Stimulated activated CD8-positive, alpha-beta memory T cell treated with anti-CD3 and anti-CD28 coated beads, Interleukin-15, amount 100 ng/mL, for 4 hours (primary cell): ENCODE data around the gene PRRG2.

Experiments used
- DNase-seq, 2 donors: peaks; one replicate each; pipeline ENCODE4 v3.0.0-alpha.2; 2020; ENCODE audit warnings: low read depth in 2 of 2

PRRG2 gene

DNA sequence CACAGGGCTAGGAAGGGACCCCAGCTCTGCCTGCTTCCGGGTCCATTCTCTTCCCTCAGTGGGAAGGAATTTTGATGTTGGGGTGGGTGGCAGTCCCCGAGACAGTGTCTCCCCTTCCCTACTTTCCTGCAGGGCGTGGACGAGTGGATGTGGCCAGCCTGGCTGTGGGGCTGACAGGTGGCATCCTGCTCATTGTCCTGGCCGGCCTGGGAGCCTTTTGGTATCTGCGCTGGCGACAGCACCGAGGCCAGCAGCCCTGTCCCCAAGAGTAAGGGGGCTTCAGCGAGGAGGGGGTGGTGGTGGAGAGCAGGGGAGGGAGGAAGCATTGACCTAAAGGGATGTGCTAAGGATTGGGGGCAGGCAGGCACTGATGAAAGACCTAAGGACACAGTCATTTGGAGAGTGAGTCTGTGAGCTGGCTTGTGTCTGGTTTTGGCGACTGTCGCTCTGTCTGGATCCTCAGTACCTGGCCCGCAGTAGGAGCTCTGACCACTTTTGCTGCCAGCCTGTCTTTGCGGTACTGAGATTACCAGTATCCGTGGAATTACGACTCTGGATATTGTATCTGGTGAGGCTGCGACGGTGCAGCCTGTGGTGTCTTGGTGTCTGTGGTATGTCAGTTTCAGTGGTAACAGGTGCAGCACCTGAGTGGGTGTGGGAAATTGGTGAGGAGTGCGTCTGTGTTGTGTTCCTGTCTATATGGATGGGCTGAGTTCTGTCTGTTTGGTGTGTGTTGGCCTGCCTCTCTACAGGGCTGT, 7.4 kb downstream of the PRRG2 start:
- DNase-seq, result peak in 1 of 2 donors; percentile 21

DNA sequence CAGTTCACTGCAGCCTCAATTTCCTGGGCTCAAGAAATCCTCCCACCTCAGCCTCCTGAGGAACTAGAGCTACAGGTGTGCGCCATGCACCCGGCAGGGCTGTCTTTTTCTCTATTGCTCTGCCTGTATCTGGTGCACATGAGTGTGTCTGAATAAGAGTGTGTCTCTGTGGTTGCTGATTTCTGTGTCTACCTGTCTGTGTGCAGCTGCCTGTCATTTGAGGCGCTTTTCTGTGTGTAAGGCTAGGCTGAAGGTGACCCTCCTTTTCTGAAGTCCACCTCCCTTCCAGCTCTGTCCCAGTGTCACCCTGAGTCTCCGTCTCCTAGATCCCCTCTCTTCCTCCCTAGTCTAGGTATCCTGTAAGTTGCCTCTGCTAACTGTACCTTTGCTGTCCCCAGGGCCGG, 8.4 kb downstream of the PRRG2 start:
- no peak for DNase-seq

DNA sequence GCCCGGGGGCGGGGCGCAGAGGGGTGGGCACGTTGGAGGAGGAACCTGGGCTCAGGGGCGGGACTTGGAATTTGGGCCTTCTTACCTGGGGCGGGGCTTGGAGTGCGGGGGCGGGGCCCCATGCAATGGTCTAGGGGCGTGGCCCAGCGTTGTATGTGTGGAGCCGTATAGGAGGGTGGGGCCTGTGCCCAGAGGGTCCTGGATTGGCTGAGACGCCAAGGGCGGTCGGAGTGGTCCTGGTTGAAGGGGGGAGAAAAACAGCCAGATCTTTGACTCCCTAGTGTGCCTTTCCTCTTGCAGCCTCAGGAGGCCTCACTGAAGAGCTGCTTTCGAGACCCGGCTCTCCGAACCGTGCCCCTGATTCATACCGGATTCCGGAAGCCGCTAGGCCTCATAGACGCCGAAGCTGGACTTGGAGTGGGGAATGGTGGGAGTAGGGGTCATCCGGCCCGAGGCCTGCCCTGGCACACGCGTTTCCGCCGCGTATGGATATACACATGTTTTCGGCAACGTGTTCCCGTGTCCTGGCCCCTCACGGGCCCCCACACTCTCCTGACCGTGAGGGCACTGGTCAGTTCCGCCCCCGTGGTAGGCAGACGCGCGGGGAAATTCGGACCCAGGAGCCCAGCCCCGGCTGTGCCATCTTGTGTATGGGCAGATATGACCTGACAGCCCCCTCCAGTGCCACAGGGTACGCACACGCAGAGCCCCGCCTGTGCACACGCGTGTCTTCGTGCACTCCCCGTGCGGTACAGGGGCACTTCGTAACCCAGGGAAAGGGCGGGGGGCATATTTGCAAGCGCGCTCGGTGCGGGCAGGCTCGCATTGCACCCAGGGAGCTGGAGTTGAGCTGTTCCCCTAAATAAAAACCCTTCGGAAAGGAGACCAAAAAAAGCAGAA, 9.2 kb downstream of the PRRG2 start:
- peak; percentile 81 to 88 for DNase-seq

DNA sequence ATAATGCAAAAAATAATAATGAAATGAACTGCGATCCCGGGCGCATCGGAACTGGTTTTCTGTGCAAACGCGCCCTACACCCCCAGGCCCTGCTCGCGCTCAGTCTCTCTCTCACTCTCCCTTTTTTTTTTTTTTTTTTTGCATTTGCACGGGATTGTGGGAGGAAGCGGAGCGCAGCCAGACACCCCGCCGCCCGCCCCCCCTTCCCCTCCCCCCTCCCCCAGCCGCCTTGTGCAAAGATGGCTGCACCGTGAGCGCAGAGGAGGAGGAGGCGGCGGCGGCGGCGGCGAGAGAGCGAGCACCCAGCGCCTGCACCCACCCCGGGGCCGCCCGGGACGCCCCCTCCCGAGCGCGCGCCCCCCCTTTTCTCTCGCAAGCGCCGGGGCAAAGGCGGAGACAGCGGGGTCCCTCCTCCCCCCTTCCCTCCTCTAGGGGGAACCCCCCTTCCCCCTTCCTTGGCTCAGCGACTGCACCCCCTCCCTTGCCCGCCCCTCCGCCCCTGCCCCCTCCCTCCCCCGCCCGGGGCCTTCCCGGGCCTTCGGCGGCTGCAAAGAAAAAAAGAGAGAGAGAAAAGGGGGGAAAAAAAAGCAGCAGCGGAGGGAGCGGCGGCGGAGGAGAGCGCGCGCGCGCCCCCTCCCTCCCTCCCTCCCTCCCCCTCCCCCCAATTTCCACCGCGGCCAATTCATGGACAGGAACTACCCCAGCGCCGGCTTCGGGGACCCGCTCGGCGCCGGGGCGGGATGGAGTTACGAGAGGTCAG, 10.0 kb downstream of the PRRG2 start, which contains the start of gene PRR12:
TSS of gene PRR12 (plus strand) at position 212 of the 760 bp plus-strand sequence. CDS start at position 685, 473 bp downstream.
- peak; percentile 34 to 60 for DNase-seq

DNA sequence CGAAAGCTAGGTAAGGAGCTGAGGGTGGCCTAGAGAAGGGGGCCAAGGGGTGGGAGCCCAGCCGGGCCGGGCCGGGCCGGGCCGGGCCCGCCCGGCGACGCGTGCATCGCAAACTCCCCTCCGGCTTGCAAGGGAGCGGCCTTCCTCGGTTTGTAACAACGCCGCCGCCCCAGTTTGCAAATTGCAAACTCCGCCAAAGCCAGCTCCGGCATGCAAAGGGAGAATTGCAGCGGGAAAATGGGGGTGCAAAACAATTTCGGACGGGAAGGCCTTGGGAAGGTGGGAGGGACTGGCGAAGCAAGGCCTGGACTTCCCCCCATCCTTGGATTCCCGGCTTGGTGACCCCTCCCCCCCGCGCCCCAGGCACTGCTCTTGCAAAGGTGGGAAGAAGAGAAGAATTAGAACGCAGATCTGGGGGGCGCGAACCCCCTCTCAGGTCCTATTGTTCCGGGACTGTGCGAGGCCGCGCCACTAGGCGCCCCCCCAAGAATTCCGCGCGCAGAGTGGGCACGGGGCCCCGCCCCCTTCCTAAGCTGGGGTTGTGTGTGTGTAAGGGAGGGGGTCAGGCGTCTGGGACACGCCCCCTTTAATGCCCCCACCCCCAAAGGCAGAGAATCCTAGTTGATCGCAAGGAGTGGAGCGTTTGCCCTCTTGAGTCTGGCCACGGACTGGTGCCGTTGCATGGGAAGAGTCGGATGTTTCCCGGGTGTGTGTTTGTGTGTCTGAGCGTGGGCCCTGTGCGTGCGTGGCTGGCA, 10.8 kb downstream of the PRRG2 start:
- no peak for DNase-seq

DNA sequence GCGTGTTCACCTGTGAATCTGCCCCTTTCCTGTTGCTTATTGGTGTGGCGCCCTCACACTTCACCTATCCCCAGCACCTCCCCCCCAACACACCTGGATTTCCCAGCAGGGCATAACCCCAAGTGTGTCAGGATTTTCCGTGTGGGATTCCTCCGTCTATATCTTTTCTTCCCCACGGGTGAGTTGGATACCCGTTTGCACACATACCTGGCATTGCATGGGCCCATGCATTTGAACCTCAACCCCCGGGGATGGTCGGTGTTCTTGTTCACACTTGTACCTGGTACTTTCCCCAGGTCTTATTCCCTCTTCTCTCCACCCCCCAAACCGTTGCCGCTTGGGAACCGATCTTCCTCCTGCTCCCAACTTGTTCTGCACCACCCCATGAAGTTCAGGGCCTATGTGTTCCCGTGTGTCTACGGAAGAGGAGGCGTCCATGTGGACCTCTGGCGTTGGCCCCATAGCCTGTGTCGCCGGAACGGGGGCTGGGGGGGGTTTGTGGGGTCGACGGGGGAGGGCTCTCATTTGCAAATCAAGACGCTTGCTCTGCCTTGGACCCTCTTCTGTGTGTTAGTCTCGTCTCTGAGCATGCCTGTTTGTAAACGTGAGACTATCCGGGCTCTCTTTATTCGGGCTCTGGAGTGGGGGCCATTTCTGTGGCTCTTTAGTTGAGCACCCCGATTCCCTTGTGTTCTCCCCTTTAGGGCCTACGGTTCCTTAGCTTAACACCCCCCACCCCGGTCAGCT, 11.5 kb downstream of the PRRG2 start:
- DNase-seq, result no peak

DNA sequence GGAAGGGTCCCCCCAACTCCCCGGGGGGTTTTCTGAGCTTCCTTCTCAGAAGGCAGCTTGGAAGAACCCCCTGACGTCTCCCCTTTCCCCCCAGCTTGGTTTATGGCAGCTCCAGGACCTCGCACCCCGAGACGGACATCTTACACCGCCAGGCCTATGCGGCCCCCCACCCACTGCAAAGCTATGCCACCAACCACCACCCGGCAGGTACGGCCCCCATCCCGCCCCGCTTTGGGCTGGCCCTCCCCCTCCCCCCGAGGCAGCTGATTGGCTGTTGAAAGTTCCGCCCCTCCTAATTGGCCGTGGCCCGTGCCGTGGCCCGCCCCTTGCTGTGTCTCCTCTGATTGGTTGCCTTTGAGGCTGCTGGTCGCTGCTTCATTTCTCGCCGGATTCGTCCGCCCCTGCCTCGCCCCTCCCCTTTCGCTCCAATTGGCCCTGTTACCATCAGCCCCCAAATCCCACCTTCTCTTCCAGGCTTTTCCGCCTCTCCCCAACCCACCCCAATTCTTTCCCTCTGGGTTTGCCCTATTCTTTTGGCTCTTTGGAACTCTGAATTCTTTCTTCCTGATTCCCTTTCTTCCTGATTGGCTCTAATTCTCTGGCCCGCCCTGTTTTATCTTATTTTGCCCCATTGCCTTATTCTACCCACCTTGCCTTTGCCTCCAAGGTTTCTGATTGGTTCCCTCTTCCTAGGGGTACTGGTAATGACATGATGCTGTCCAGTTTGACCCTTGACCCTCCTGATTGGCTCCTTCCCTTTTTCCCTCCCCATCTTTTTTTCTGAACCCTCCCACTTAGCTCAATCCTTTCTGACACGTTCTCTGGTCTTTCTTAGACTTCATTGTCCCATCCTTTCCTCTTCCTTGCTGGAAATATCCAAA, 12.4 kb downstream of the PRRG2 start:
- DNase-seq, result peak; percentile 77 to 89

DNA sequence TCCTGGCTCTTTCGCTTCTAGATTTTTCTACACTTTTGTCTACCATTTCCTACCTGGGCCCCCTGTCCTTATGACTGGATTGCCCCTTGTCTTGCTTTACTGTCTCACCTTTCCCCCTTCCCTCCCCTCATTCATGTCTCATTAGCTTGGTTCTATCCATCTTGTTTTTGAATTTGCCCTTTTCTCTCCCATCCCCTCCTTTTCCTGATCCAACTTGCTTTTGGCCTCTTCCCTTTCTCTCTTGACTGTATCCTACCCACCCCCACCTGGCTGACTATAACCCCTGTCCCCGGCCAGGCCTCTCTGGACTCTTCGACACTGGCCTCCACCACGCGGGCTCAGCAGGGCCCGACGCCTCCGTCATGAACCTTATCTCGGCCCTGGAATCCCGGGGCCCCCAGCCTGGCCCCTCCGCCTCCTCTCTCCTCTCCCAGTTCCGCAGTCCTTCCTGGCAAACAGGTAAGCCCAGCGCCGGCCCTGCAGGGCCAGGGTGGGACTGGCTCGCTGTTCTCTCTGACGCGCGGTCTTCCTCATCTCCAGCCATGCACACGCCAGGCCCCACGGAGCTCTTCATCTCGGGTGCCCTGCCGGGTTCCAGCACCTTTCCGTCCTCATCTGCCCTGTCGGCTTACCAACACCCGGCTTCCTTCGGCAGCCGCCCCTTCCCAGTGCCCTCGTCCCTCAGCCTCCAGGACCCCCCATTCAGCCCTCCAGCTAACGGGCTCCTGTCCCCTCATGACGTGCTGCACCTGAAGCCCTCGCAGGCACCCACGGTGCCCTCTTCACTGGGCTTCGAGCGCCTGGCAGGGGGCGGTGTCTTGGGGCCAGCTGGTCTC, 13.3 kb downstream of the PRRG2 start:
- DNase-seq, result no peak

DNA sequence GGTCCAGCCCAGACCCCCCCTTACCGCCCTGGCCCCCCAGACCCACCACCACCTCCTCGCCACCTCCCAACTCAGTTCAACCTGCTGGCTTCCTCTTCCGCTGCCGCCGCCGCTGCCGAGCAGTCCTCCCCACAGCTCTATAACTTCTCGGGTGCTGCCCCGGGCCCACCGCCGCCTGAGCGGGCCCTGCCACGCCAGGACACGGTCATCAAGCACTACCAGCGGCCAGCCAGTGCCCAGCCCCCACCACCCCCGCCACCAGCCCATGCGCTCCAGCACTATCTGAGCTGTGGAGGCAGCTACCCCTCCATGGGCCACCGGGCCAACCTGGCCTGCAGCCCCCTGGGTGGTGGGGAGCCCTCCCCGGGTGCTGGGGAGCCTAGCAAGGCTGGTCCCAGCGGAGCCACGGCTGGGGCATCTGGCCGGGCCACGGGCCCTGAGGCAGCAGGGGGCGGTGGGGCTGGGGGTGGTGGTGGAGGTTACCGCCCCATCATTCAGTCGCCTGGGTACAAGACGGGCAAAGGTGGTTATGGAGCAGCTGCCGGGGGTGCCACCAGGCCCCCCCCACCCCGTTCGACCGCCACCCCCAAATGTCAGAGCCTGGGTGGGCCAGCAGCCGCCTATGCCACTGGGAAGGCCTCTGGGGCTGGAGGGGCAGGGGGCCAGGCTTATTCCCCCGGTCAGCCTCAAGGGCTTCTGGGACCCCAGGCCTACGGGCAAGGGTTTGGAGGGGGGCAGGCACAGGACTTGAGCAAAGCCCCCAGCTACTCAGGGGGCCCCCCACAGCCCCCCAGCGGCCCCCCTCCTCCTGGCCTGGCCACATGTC, 14.1 kb downstream of the PRRG2 start:
- no peak for DNase-seq

DNA sequence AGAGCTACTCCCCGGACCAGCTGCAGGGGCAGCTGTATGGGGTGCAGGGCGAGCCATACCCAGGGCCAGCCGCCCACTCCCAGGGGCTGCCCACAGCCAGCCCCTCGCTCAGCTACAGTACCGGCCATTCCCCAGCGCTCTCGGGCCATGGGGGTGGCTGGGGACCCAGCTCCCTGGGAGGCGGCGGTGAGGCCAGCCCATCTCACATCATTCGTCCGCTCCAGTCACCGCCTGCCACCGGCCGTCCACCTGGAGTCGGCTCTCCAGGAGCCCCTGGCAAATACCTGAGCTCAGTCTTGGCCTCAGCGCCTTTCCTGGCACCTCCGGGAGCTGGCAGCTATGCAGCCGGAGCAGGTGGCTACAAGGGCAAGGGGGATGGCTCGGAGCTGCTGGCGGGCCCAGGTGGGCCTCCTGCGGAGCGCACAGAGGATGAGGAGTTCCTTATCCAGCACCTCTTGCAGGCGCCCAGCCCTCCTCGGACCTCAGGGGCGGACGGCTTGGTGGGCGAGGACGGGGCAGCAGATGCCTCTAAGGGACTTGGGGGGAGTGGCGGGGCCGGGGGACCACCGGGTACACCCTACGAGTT, 14.8 kb downstream of the PRRG2 start:
- no peak for DNase-seq

DNA sequence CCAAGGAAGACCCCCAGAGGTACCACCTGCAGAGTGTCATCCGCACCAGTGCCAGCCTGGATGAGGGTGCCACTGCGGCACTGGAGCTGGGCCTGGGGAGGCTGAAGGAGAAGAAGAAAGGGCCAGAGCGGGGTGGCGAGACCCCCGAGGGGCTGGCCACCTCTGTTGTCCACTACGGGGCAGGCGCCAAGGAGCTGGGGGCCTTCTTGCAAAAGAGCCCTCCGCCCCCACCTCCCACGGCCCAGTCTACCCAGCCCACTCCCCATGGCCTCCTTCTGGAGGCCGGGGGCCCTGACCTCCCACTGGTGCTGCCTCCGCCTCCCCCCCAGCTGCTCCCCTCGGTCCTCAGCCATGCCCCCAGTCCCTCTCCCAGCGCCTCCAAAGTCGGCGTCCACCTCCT, 15.3 kb downstream of the PRRG2 start:
- no peak for DNase-seq

DNA sequence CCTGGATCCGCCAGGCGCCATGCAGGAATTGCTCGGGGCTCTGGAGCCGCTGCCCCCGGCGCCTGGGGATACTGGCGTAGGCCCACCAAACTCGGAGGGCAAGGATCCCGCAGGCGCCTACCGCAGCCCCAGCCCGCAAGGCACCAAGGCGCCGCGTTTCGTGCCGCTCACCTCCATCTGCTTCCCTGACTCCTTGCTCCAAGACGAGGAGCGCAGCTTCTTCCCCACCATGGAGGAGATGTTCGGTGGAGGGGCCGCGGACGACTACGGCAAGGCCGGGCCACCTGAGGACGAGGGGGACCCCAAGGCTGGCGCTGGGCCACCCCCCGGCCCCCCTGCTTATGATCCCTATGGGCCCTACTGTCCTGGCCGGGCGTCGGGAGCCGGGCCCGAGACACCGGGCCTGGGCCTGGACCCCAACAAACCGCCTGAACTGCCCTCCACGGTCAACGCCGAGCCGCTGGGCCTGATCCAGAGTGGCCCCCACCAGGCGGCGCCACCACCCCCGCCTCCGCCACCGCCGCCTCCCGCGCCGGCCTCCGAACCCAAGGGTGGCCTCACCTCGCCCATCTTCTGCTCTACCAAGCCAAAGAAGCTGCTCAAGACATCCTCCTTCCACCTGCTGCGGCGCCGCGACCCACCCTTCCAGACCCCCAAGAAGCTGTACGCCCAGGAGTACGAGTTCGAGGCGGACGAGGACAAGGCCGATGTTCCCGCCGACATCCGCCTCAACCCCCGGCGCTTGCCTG, 16.0 kb downstream of the PRRG2 start:
- DNase-seq, result no peak

DNA sequence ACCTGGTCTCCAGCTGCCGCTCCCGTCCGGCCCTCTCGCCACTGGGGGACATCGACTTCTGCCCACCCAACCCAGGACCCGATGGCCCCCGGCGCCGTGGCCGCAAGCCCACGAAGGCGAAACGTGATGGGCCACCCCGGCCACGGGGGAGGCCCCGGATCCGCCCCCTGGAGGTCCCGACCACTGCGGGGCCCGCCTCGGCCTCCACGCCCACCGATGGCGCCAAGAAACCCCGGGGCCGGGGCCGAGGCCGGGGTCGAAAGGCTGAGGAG, 16.5 kb downstream of the PRRG2 start:
- no peak for DNase-seq

DNA sequence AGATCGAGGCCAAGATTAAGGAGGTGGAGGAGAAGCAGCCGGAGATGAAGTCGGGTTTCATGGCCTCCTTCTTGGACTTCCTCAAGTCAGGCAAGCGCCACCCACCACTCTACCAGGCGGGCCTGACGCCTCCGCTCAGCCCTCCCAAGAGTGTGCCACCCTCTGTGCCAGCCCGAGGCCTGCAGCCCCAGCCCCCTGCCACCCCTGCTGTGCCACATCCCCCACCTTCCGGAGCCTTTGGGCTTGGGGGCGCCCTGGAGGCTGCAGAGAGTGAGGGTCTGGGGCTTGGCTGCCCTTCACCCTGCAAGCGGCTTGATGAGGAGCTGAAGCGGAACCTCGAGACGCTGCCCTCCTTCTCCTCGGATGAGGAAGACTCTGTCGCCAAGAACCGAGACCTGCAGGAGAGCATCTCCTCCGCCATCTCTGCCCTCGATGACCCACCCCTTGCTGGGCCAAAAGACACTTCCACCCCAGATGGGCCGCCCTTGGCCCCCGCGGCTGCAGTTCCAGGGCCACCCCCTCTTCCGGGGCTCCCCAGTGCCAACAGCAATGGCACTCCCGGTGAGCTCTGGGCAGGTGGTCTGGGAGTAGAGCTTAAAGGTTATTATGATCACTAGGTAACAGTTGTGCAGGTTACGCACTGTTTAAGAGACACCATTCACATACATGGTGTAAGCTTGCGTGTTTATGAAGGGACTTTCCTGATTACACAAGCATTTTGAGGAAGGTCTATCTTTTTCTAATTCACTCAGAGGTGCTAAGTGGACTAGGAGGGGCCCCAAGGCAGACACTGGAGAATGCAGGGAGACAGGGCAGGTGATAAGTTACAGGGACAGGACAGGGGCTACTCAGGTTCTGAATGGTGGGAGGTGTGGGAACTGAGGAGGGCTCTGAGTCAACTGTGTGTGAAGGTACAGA, 18.5 kb downstream of the PRRG2 start:
- DNase-seq, result no peak

DNA sequence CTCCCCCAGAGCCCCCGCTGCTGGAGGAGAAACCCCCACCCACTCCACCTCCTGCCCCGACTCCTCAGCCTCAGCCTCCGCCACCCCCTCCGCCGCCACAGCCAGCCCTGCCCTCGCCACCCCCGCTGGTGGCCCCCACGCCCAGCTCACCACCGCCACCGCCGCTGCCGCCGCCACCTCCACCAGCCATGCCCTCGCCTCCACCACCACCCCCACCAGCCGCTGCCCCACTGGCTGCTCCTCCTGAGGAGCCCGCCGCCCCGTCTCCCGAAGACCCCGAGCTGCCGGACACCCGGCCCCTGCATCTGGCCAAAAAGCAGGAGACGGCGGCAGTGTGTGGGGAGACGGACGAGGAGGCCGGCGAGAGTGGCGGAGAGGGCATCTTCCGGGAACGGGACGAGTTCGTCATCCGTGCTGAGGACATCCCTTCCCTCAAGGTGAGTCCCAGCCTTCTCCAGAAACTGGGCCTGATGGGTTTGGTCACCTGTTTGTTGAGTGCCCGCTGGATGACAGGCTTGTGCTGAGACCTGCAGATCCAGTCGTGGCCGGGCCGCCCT, 20.4 kb downstream of the PRRG2 start:
- no peak for DNase-seq

DNA sequence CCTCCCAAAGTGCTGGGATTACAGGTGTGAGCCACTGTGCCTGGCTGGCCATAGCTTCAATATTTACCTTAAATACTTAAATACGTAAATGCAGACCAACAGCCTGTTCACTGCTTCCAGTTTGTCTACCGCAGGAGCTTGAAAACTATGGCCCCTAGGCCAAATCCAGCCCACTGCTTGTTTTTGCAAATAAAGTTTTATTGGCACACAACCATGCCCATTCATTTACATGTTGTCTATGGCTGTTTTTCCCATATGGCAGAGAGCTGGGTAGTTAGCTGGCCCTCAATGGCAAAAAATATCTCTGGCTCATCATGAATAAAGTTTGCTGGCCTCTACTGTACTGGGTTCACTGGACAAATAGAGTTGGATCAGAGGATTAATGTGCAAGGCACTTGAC, 21.7 kb downstream of the PRRG2 start:
- no peak for DNase-seq
